Measurements from ENCODE around the gene AKT3.

DNA sequence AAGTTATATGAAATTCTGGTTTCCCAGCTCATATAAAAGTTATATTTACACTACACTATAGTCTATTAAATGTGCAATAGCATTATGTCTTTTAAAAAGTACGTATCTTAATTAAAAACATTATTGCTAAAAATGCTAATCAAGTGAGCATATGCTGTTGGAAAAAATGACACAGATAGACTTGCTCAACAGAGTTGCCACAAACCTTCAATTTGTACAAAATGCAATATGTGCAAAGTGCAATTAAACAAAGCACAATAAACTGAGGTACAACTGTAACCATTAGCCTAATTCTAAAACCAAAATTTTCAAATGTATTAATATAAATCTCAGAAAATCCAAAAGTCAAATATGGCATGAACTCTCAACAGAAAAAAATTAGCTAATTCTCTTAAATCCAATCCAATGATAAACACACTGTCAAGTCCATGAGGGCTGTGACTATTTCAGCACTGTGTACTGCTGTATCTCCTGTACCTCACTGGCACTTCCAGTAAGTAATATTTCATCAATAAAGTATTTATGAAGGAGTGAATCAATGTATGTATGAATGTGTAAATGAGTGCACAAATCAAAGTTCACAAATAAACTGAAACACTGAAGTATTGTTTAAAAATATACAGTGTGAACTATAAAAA is 116.3 kb downstream of the AKT3 start:
- TF ChIP-seq POLR2A (IDR thresholded peaks at IDR 0.05): no peak
- TF ChIP-seq, protein P1, sequence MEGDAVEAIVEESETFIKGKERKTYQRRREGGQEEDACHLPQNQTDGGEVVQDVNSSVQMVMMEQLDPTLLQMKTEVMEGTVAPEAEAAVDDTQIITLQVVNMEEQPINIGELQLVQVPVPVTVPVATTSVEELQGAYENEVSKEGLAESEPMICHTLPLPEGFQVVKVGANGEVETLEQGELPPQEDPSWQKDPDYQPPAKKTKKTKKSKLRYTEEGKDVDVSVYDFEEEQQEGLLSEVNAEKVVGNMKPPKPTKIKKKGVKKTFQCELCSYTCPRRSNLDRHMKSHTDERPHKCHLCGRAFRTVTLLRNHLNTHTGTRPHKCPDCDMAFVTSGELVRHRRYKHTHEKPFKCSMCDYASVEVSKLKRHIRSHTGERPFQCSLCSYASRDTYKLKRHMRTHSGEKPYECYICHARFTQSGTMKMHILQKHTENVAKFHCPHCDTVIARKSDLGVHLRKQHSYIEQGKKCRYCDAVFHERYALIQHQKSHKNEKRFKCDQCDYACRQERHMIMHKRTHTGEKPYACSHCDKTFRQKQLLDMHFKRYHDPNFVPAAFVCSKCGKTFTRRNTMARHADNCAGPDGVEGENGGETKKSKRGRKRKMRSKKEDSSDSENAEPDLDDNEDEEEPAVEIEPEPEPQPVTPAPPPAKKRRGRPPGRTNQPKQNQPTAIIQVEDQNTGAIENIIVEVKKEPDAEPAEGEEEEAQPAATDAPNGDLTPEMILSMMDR (IDR thresholded peaks at IDR 0.05): no peak

Measured in esophagus squamous epithelium (tissue), 4 donors.